ENCODE results near the gene AHSP.
"Not testable (repeated sequence)": the region's sequence is repeated elsewhere in the genome, so short reads cannot be mapped to it uniquely, and the experiment has no call there.

The AHSP gene

GRCh38 chr16:31527734-31528274 lies at the start of gene AHSP:
AHSP (plus strand) TSS chr16:31527900; CDS start chr16:31528140, 240 bp downstream.
- DNase-seq, result no peak

- no peak for DNase-seq
These were observed 48.7 kb upstream of the AHSP start for GRCh38 chr16:31478956-31479355.

GRCh38 chr16:31479751-31480150 lies 47.9 kb upstream of the AHSP start:
- DNase-seq, result no peak

GRCh38 chr16:31480851-31481536 lies 46.7 kb upstream of the AHSP start:
- peak; percentile 6 for DNase-seq

- DNase-seq, result no peak
These were observed 44.6 kb upstream of the AHSP start, which contains the start of gene SLC5A2 for GRCh38 chr16:31483081-31483480. SLC5A2 (plus strand) TSS chr16:31483123; CDS start chr16:31483137, 14 bp downstream.

- not testable (repeated sequence) for DNase-seq
These were observed 43.7 kb upstream of the AHSP start for GRCh38 chr16:31484048-31484447.

GRCh38 chr16:31484491-31485171 lies 43.1 kb upstream of the AHSP start:
- DNase-seq, result no peak

GRCh38 chr16:31485571-31485970 lies 42.1 kb upstream of the AHSP start:
- DNase-seq, result no peak

- DNase-seq, result no peak
These were observed 41.7 kb upstream of the AHSP start for GRCh38 chr16:31486045-31486444.

GRCh38 chr16:31487071-31487719 lies 40.5 kb upstream of the AHSP start:
- no peak for DNase-seq

GRCh38 chr16:31487720-31488467 lies 39.8 kb upstream of the AHSP start:
- no peak for DNase-seq

GRCh38 chr16:31488468-31489297 lies 39.0 kb upstream of the AHSP start:
- DNase-seq, result no peak

GRCh38 chr16:31489298-31489564 lies 38.5 kb upstream of the AHSP start:
- DNase-seq, result no peak

GRCh38 chr16:31489616-31490584 lies 37.8 kb upstream of the AHSP start:
- DNase-seq, result no peak

- DNase-seq, result no peak
These were observed 35.8 kb upstream of the AHSP start for GRCh38 chr16:31491778-31492418.

GRCh38 chr16:31493506-31494125 lies 34.1 kb upstream of the AHSP start:
- DNase-seq, result no peak

- no peak for DNase-seq
These were observed 31.0 kb upstream of the AHSP start for GRCh38 chr16:31496670-31497069.

- no peak for DNase-seq
These were observed 29.2 kb upstream of the AHSP start for GRCh38 chr16:31498493-31498892.

GRCh38 chr16:31499928-31500327 lies 27.8 kb upstream of the AHSP start:
- no peak for DNase-seq

Data from GF-D8 (cell line).